Measurements from ENCODE around the gene GCK. TPM values are rescaled to one million over a fixed set of nuclear protein-coding genes. Genes with fewer than 3 reads are reported as not detected.

GCK gene
- total and polyA plus RNA-seq, 3 donors from 2014 or later, result 0.90 to 1.2 (median 0.94) TPM

DNA sequence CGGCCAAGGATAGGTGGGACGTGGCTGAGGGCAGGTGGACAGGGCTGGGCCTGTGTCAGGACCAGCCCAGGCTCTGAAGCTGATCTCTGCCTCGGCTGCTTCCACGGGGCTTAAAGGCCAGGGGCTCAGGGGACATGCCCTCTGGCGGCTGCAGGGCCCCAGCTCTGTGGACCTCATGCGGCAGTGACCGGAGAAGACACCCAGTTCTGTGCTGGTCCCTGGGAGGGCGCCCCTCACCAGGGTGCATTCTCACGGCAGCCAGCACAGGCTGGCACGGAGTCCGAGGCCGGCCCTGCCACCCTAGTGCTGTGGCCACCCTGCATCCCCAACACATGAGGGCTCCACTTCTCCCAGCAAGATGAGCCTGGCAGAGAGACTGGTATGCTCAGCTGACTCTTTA lies 41.8 kb upstream of the GCK start:
- intact Hi-C loops (cut with DNase I; ENCODE audit: low total_unique reads), result no loop called here
- WGBS, 2 donors, result 86 to 92% methylated on average over 9 to 12 of the region's 12 CpGs

DNA sequence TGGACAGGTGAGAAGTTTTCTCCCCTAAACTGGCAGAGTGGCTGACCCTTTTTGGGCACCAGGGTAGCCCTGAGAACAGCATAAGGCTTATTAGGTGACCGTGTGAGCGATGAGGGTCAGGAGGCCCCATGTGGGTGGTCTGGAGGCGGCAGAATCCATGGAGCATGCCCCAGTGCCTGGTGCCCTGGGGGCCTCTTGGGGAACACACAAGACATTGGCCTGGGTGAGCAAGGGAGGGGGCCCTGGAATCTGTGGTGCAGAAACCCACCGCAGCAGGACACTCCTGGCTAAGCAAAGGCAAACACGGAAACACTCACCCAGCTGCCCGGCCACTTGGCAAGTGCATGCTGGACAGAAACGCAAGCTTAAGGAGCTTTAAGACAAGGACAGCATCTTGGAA lies 41.0 kb upstream of the GCK start:
- WGBS, 2 donors, result 91 to 100% methylated on average over 1 to 7 of the region's 7 CpGs
- Histone ChIP-seq H3K27me3 (no peaks in the 10 kb centered on the region), H3K4me1 (no peaks in the 10 kb centered on the region), H3K36me3 (ENCODE audit: low read depth, missing control alignments) (no peaks in the 10 kb centered on the region), H3K4me3 (no peak overlapping the region), H3K27ac (no peak overlapping the region), H3K9me3 (no peaks in the 10 kb centered on the region)
- no peak for DNase-seq
- intact Hi-C loops (cut with DNase I; ENCODE audit: low total_unique reads), result no loop called here
- TF ChIP-seq, protein P1, sequence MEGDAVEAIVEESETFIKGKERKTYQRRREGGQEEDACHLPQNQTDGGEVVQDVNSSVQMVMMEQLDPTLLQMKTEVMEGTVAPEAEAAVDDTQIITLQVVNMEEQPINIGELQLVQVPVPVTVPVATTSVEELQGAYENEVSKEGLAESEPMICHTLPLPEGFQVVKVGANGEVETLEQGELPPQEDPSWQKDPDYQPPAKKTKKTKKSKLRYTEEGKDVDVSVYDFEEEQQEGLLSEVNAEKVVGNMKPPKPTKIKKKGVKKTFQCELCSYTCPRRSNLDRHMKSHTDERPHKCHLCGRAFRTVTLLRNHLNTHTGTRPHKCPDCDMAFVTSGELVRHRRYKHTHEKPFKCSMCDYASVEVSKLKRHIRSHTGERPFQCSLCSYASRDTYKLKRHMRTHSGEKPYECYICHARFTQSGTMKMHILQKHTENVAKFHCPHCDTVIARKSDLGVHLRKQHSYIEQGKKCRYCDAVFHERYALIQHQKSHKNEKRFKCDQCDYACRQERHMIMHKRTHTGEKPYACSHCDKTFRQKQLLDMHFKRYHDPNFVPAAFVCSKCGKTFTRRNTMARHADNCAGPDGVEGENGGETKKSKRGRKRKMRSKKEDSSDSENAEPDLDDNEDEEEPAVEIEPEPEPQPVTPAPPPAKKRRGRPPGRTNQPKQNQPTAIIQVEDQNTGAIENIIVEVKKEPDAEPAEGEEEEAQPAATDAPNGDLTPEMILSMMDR (IDR thresholded peaks at IDR 0.05), result no peak
- no peak for TF ChIP-seq POLR2A (IDR thresholded peaks at IDR 0.05)

More for the DNA sequence above, 41.8 kb upstream of the GCK start:
- no peak overlapping the region for H3K27ac ChIP-seq
- DNase-seq, result no peak
- H3K9me3 ChIP-seq, result no peaks in the 10 kb centered on the region
- TF ChIP-seq, protein P1 (IDR thresholded peaks at IDR 0.05), result no peak
- no peak for TF ChIP-seq POLR2A (IDR thresholded peaks at IDR 0.05)
- H3K4me1 ChIP-seq, result no peaks in the 10 kb centered on the region
- no peak overlapping the region for H3K4me3 ChIP-seq
- no peaks in the 10 kb centered on the region for H3K36me3 ChIP-seq (ENCODE audit: low read depth, missing control alignments)
- no peaks in the 10 kb centered on the region for H3K27me3 ChIP-seq

DNA sequence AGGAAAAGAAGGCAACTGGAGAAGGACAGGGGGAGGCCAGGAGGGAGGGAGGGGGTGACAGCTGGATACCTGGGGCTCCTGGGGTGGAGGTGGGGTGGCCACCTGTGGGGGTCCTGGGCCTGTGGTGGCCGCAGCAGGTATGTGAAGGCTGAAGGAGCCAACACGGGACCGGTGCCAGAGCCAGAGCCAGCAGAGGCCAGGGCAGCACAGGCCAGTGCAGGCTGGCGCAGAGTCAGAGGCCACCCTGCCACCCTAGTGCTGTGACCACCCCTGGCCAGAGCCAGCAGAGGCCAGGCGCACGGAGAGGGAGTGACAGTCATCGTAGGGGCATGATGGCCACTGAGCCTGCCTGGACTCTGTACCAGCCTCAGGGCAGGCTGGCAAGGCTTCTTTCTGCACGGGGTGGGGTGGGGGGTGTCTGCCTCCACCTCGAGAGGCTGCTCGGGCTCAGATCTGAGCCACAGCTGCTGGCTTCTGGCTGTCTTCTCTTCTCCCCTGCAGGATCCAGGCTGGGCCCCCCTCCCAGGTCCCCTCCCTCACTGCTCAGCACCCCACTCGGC lies 40.4 kb upstream of the GCK start:
- Histone ChIP-seq H3K4me3 (no peak overlapping the region), H3K36me3 (ENCODE audit: low read depth, missing control alignments) (no peaks in the 10 kb centered on the region), H3K9me3 (no peaks in the 10 kb centered on the region), H3K27me3 (no peaks in the 10 kb centered on the region), H3K4me1 (no peaks in the 10 kb centered on the region), H3K27ac (no peak overlapping the region)
- intact Hi-C loops (cut with DNase I; ENCODE audit: low total_unique reads), result no loop called here
- 86 to 90% methylated on average over 11 of the region's 11 CpGs for WGBS, 2 donors
- no peak for DNase-seq
- TF ChIP-seq, protein P1 (IDR thresholded peaks at IDR 0.05), result no peak
- no peak for TF ChIP-seq POLR2A (IDR thresholded peaks at IDR 0.05)

DNA sequence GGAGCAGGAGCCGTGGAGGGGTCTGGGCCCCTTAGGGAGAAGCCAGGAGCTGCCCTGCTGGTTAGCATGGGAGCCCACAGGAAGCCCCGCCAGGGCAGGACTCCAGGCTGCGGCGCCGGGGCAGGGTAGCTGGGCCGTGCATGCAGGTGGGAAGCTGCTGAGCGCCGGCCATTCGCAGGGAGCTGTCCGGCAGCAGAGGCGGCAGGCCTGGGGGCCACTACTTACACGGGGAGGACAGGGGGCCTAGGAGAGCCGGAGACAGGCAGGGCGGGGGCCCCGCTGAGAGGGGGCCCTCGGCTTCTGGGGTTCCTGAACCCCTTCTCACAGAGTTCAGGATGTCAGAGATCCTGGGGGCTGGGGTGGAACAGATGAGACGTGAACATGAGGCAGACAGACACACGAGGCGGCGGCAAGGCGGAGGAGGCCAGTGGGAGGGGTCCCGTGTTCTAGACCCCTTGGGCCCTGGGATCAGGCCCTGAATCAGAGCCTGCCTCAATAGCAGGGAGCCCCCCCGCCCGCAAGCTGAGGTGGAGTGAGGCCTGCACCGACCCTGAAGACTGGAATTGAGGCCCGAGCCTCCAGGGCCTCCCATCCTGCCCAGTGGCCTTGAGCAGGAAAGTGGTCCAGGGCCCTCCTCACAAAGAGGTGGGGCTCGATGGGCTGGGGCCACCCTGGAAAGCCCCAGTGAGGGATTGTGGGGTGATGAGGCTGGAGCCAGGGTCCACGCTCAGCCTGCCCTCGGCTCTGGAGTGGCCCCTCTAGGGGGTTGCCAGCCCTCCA lies 39.5 kb upstream of the GCK start:
- no peak overlapping the region for H3K27ac ChIP-seq
- intact Hi-C loops (cut with DNase I; ENCODE audit: low total_unique reads), result no loop called here
- H3K4me1 ChIP-seq, result no peaks in the 10 kb centered on the region
- no peak overlapping the region for H3K4me3 ChIP-seq
- no peaks in the 10 kb centered on the region for H3K36me3 ChIP-seq (ENCODE audit: low read depth, missing control alignments)
- no peaks in the 10 kb centered on the region for H3K9me3 ChIP-seq
- WGBS, 2 donors, result 81 to 84% methylated on average over 14 to 29 of the region's 29 CpGs
- H3K27me3 ChIP-seq, result no peaks in the 10 kb centered on the region
- DNase-seq, result no peak
- TF ChIP-seq, protein P1 (IDR thresholded peaks at IDR 0.05), result no peak
- no peak for TF ChIP-seq POLR2A (IDR thresholded peaks at IDR 0.05)
